EL (cell line): Measurements from ENCODE around the gene SWSAP1.

Experiments
- DNase-seq: peaks from one replicate; pipeline ENCODE4 v3.0.0-alpha.2; 2016

Gene SWSAP1

GRCh38 chr19:11416346-11417052 lies 42.0 kb downstream of the SWSAP1 start:
- no peak for DNase-seq

DNA sequence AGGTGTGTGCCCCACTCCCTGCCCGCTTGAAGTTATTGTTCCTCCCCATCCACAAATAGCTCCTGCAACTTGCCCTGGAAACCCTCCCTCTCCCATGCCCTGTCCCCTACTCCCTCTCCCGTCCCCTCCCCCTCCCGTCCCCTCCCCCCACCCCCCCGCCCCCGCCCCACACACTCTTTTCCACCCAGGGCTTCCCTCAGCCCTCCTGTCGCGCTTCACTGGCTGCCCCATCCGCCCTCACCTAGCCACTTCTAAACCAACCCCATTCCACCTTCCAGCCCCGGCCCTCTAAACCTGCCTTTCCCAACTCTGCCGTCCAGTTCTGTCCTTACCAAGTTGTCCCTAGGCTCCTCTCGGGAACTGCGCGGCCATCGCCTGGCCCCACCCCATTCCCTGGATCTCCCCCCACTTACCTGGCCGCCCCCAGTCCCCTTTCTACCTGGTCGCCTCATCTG lies 43.7 kb downstream of the SWSAP1 start:
- no peak for DNase-seq

GRCh38 chr19:11418549-11419506 lies 44.4 kb downstream of the SWSAP1 start, which contains the start of gene RGL3:
TSS of gene RGL3 (minus strand) at chr19:11419314. CDS start at chr19:11419278, 36 bp downstream.
- DNase-seq = peak; percentile 46

DNA sequence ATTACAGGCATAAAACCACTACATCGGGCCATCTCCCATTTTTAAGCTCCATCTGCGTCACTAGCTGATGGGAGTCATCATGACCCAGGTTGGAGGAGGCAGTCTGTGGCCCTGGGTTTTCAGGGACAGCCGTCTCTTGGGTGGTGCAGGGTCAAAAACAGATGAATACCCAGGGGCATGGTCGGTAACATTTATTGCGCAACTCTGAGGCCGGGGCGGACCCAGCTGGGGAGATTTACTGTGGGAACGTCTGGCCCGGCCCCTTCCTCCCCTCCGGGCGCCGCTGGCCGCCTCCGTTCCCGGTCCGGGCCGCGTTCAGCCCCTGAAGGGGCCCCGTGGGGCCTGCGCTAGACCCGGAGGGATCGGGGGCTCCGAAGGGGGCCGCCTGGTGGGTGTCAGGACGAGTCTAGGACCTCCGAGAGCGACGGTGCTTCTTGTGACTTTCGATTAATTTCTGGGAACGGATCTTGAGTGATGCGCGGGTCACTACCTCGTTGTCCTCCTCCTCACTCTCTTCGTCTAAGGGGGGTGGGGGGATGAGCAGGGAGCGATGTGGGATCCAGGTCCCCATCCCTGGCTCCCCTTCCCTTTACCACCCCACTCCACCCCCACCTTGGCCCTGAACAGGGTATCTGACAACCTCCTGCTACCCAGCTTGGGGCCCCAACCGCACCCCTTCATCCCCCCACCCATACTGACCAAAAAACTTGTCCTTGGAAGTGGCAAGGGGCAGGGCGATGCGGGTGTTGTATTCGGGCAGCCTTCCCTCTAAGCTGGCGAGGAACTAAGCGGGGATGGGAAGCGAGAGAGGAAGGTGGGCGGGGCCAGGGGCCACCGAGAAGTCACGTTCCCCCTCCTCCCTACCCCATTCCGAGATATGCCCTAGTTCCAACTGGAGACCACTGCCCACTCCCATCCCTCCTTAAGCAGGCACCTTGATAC lies 46.2 kb downstream of the SWSAP1 start:
- DNase-seq = peak; percentile 34

DNA sequence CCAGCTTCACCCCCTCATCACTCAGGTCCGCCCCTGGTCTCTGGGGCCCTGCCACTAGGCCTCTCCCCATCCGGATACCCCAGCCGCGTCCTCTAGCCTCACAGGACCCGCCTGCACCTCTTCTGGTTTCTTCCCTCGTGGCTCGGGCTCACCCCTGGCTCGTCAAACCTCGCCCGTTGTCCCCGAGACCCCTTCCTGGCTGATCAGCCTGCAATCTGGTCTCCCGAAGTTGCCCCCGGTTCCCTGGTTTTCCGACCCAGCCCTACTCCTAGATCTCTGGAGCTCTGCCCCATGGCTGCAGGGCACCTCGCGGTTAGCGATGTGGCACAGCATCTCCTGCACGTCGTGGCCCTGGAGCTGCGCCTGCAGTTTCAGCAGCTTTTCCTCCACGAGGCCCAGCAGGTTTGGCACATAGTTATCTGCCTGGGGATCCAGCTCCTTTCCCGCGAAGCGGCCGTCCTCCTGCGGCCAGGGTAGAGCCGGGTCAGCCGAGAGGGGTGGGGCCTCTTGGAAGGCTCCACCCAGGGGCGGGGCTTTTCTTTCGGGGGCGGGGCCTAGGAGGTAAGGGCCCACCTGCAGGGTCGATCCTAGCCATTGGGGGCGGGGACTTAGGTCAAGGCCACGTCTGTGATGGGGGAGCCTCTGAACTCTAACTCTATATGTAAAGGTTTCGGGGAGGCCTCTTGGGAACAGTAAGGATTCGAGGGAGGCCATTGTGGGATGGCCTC lies 47.1 kb downstream of the SWSAP1 start:
- peak; percentile 17 for DNase-seq

DNA sequence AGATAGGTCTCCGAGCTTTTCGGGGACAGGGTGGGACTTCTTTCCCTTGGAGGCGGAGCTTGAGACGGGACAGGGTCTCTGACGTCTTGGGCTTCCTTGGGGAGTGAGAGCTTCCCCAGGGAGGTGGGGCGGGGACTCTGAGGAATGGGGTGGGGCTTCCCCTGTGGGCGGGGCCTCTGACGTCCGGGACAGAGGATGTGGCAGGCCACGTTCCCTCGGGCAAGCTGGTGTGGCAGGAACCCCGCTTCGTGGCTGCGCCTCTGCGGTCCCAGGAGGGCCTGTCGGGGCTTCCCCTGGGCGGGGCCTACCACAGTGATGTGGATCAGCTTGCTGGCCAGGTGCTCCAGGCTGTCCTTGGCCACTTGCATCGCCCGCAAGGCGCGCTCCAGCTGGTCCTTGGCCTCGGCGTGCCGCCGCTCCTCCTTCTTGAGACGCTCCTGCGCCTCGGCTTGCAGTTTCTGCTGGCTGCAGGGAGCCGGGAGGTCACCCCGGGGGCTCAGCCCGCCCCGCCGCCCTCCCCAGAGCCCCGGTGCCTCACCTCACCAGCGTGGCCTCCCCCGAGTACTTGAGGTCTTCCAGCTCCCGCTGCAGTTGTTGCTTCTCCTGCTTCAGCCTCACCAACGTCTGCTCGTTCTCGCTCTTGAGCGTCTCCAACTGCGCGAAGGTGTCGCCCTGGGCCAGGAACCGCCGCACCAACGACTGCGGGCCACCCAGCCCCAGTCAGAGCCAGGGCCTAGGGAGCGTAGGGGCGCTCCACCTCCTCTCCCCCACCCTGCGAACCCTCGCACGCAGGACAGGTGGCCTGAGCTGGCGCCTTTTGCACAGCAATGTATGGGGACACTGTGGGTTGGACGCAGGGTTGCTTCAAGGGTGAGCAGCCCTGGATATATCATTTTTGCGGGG lies 47.9 kb downstream of the SWSAP1 start:
- peak; percentile 73 for DNase-seq

GRCh38 chr19:11423164-11423790 lies 48.8 kb downstream of the SWSAP1 start:
- DNase-seq = no peak

DNA sequence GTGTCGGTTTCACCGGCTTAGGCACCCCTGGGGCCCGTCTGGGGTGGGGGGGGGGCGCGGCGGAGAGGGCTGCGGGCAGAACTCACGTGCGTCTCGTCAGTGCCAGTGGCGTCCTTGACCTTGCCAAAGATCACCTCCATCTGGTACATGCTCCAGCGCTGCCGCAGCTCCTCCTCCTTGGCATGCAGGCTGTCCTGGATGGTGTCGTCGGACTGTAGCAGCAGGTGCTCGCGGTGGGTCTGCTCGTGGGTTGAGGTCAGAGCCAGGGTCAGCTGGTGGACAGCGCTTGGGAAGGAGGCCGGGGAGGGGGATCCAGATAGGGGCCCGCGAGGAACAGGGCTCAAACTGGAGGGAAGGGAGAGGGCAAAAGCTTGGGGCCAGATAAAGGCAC lies 49.3 kb downstream of the SWSAP1 start:
- no peak for DNase-seq
